NB4 (cell line): ENCODE results near the gene MTHFD1L.

Experiments used
- DNase-seq: peaks from one replicate; pipeline ENCODE4 v3.0.0; 2010; ENCODE audit warnings: low read depth
- H3K4me3 ChIP-seq: one replicate; pipeline ENCODE4 v1.5.1; 2011; ENCODE audit warnings: mild to moderate bottlenecking, low read depth, low read length, moderate library complexity
- MYC ChIP-seq: IDR thresholded peaks from 2 replicates; pipeline ENCODE4 v1.6.1; 2011; ENCODE audit warnings: low read depth, low read length
- POLR2A ChIP-seq: IDR thresholded peaks from 2 replicates; pipeline ENCODE4 v1.6.1; 2011; ENCODE audit warnings: mild to moderate bottlenecking; ENCODE audit not compliant: insufficient read length; ENCODE audit errors: extremely low read depth
- TF ChIP-seq, protein P1 (sequence below): IDR thresholded peaks from 2 replicates; pipeline ENCODE4 v1.6.1; 2011; ENCODE audit warnings: low read depth, low read length
- TF ChIP-seq, protein P2 (sequence below): IDR thresholded peaks from one replicate; pipeline ENCODE4 v1.5.1; 2012; ENCODE audit warnings: low read depth, low read length

MTHFD1L gene

DNA sequence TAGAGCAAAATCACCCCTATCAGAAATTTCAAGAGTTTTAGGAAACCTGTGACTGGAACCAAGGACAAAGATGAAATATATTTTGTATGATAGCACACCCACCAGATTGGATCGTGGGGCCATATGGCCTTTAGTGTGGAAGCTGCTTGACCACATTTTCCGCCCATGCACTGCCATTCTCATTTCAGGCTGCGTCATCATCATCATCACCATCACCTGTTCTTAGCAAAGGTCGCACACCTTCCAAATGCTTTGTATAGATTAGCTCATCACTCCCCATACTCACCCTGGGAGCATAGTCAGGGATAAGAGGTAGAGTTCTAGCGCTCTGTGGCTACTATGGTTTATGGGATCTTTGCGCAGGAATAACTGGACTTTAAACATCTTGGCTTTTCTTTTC is 185.7 kb downstream of the MTHFD1L start:
- no peak overlapping the region for H3K4me3 ChIP-seq
- TF ChIP-seq, protein P1, sequence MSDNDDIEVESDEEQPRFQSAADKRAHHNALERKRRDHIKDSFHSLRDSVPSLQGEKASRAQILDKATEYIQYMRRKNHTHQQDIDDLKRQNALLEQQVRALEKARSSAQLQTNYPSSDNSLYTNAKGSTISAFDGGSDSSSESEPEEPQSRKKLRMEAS, result no peak
- TF ChIP-seq POLR2A (no peak), MYC (no peak)
- TF ChIP-seq, protein P2, sequence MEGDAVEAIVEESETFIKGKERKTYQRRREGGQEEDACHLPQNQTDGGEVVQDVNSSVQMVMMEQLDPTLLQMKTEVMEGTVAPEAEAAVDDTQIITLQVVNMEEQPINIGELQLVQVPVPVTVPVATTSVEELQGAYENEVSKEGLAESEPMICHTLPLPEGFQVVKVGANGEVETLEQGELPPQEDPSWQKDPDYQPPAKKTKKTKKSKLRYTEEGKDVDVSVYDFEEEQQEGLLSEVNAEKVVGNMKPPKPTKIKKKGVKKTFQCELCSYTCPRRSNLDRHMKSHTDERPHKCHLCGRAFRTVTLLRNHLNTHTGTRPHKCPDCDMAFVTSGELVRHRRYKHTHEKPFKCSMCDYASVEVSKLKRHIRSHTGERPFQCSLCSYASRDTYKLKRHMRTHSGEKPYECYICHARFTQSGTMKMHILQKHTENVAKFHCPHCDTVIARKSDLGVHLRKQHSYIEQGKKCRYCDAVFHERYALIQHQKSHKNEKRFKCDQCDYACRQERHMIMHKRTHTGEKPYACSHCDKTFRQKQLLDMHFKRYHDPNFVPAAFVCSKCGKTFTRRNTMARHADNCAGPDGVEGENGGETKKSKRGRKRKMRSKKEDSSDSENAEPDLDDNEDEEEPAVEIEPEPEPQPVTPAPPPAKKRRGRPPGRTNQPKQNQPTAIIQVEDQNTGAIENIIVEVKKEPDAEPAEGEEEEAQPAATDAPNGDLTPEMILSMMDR, result no peak
- DNase-seq, result no peak

DNA sequence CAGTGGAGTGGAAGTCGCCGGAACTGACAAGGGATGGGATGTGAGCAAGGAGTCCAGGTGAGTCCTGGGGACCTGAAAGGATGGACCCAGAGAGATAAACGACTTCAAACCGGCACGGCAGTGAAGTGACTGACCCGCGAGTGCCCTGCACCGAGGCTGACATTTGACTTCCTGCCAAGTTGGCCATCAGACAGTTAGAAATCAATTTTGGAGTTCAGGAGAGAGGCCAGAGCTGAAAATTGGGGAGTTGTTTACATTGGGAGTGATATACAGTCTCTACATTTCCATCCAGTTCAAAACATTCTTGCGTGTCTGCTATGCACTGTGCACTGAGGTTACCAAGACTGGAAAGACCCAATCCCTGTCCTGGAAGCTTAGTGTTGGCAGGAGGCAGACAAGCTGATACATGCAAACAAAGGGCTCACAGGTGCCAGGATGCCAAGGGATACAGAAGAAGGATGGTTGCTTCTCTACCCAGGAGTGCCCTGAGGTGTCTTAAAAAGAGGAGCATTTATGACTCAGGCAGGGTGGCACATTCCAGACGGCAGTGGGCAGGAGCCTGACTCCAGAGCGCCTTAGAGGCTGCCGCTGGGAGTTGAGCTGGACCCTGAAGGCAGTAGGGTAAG is 186.6 kb downstream of the MTHFD1L start:
- no peak for DNase-seq
- H3K4me3 ChIP-seq, result no peak overlapping the region
- TF ChIP-seq, protein P2, result no peak
- TF ChIP-seq, protein P1, result no peak
- TF ChIP-seq POLR2A (no peak), MYC (no peak)

GRCh38 chr6:151054306-151054705 is 188.8 kb downstream of the MTHFD1L start:
- no peak for DNase-seq

DNA sequence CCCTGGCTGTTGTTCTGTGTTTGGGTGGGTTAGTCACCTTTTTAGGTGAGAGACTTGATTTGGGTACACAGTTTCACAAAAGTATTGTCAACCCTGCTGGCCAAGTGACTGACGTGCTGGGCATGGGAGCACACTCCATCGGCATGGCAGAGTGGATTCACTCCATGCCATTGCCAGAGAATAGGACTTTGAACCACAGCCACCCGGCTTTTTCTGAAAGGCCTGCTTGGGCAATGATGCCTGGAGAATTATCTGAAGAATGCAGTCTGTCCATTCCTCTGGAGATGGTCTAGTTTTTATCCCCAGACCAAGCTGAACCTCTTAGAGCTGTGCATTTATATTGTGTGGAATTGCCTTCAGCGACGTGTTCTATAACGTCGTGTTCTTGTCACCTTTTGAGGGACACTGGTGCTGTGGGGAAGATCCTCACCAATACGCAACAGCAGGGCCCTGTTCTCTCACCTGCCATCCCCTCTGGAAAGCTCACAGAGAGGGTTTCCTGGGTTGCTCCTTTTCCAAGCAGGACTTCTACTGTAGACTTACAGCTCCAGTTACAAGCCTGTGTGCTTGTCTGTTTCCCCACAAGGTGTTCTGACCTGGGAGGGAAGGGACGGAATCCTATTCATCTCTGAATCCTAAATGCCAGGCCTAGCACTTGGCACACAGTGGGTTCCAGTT is 190.9 kb downstream of the MTHFD1L start:
- no peak for TF ChIP-seq POLR2A
- TF ChIP-seq, protein P1, result no peak
- no peak for TF ChIP-seq MYC
- TF ChIP-seq, protein P2, result no peak
- H3K4me3 ChIP-seq, result no peak overlapping the region
- no peak for DNase-seq

More at GRCh38 chr6:151054306-151054705, 188.8 kb downstream of the MTHFD1L start:
- no peak for TF ChIP-seq MYC
- no peak for TF ChIP-seq POLR2A
- TF ChIP-seq, protein P2, result no peak
- TF ChIP-seq, protein P1, result no peak
- H3K4me3 ChIP-seq, result no peak overlapping the region

DNA sequence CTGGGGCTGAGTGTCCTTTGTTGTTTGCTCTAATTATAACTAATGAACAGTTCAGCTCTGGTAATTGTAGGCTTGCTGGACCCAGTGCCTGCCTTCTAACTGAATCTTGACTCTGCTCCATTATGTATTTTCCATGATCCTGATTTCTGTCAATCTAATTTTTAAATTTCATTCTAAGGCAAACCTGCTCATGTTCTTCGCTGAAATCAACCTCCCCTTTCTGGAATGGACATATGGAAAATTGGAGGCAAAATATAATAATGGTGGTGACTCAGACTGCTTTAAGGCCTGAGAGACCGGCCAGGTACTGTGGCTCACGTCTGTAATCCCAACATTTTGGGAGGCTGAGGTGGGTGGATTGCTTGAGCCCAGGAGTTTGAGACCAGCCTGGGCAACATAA is 191.6 kb downstream of the MTHFD1L start:
- no peak for TF ChIP-seq MYC
- TF ChIP-seq, protein P2, result no peak
- H3K4me3 ChIP-seq, result no peak overlapping the region
- DNase-seq, result no peak
